HCT116 (cell line): ENCODE results near the gene DPPA4. TPM values are rescaled to one million over a fixed set of nuclear protein-coding genes. Genes with fewer than 3 reads are reported as not detected.

Experiments used
- ATAC-seq: fragments of 200-7000 bp; cut with Tn5 transposase; 2 replicates; pipeline ENCODE4 v1.9.1; 2020; ENCODE audit warnings: mild to moderate bottlenecking, moderate library complexity
- BruUV-seq: library from RNA; stranded (reverse); fragments of 400-500 nt; replicated peaks from 2 replicates; lab custom pipeline; 2021; lab: Mats Ljungman, UMichigan
- CTCF ChIA-PET: fragments of 300-600 bp; sonication (Branson Sonifier 250); formaldehyde crosslinking; loops from one replicate; lab custom pipeline; 2021; ENCODE audit warnings: antibody characterized with exemption; lab: Charles Lee
- POLR2A ChIA-PET: fragments of 300-600, 350-600 bp; sonication (Branson Sonifier 250); formaldehyde crosslinking; loops from one replicate; lab custom pipeline; 2021; ENCODE audit warnings: antibody characterized with exemption; lab: Charles Lee
- RAD21 ChIA-PET, 2 experiments: fragments of 300-600 bp; sonication (Branson Sonifier 250); formaldehyde crosslinking; loops; one replicate each; lab custom pipeline; 2023; ENCODE audit warnings: low total read pairs in 2 of 2; ENCODE audit not compliant: uncharacterized antibody in 2 of 2, unreplicated experiment in 2 of 2, low non-redundant PET in 1 of 2; lab: Charles Lee
- DNase-seq: peaks from one replicate; pipeline ENCODE4 v3.0.0-alpha.2; 2010; ENCODE audit warnings: low read depth, low spot score
- H2AFZ ChIP-seq: fragments of 200-600 bp; shearing (Covaris generic), sonication (generic); 2 replicates; pipeline ENCODE4 v1.6.1; 2017; ENCODE audit warnings: low read depth, mixed run types, mixed read lengths, antibody characterized with exemption, low read length; ENCODE audit not compliant: poor library complexity, severe bottlenecking
- H3K27ac ChIP-seq: 2 replicates; pipeline ENCODE4 v1.5.1; 2012; ENCODE audit warnings: low read depth, low read length
- H3K27me3 ChIP-seq: fragments of 200-600 bp; sonication (generic); 2 replicates; pipeline ENCODE4 v1.6.1; 2016; ENCODE audit warnings: mixed run types, low read length, mixed read lengths; ENCODE audit not compliant: insufficient read depth
- H3K36me3 ChIP-seq, 2 experiments: fragments of 200-500 bp in 1 of 2; fragments of 200-600 bp in 1 of 2; sonication (Bioruptor generic) in 1 of 2; sonication (generic) in 1 of 2; 2 replicates each; pipeline versions ENCODE4 v1.5.1 to v1.6.1; 2014 to 2016; ENCODE audit warnings: low read length in 2 of 2, inconsistent platforms in 1 of 2, mixed read lengths in 1 of 2, mixed run types in 1 of 2; ENCODE audit not compliant: insufficient read depth in 2 of 2, control insufficient read depth in 1 of 2
- H3K4me1 ChIP-seq, 2 experiments: fragments of 200-600 bp in 1 of 2; sonication (generic) in 1 of 2; 2 replicates each; pipeline versions ENCODE4 v1.5.1 to v1.6.1; 2012 to 2017; ENCODE audit warnings: low read length in 2 of 2, inconsistent platforms in 1 of 2, mild to moderate bottlenecking in 1 of 2, mixed read lengths in 1 of 2, mixed run types in 1 of 2, moderate library complexity in 1 of 2; ENCODE audit not compliant: insufficient read depth in 2 of 2, control insufficient read depth in 1 of 2
- H3K4me2 ChIP-seq: fragments of 200-600 bp; sonication (generic); 2 replicates; pipeline ENCODE4 v1.6.1; 2017; ENCODE audit warnings: mixed run types, low read length, mixed read lengths
- H3K4me3 ChIP-seq, 2 experiments: fragments of 200-600 bp in 1 of 2; sonication (generic) in 1 of 2; replicated peaks in 1 of 2; 2 replicates each; pipeline ENCODE4 v1.5.1; 2011 to 2016; ENCODE audit warnings: low read length in 2 of 2, control low read depth in 1 of 2, low read depth in 1 of 2, mild to moderate bottlenecking in 1 of 2, mixed read lengths in 1 of 2, mixed run types in 1 of 2
- H3K79me2 ChIP-seq: fragments of 200-600 bp; sonication (generic); 2 replicates; pipeline ENCODE4 v1.6.1; 2017; ENCODE audit warnings: mild to moderate bottlenecking, mixed run types, low read length, moderate library complexity, mixed read lengths; ENCODE audit not compliant: insufficient read depth
- H3K9ac ChIP-seq: fragments of 200-600 bp; sonication (generic); 2 replicates; pipeline ENCODE4 v1.6.1; 2016; ENCODE audit warnings: low read length, mixed read lengths
- H3K9me2 ChIP-seq: fragments of 200-600 bp; sonication (generic), shearing (Covaris generic); 2 replicates; pipeline ENCODE4 v1.6.1; 2017; ENCODE audit warnings: mixed run types, mild to moderate bottlenecking, moderate library complexity; ENCODE audit not compliant: insufficient read depth
- H3K9me3 ChIP-seq, 2 experiments: fragments of 200-500 bp in 1 of 2; fragments of 200-600 bp in 1 of 2; sonication (Bioruptor generic) in 1 of 2; sonication (generic) in 1 of 2; 2 replicates each; pipeline ENCODE4 v1.6.1; 2014 to 2017; ENCODE audit warnings: low read length in 2 of 2, mixed read lengths in 2 of 2, inconsistent platforms in 1 of 2, low read depth in 1 of 2, mild to moderate bottlenecking in 1 of 2, mixed run types in 1 of 2, moderate library complexity in 1 of 2; ENCODE audit not compliant: control insufficient read depth in 1 of 2, insufficient read depth in 1 of 2
- H4K20me1 ChIP-seq: fragments of 200-600 bp; sonication (generic), shearing (Covaris generic); 2 replicates; pipeline ENCODE4 v1.6.1; 2017; ENCODE audit warnings: mixed run types, mild to moderate bottlenecking, moderate library complexity; ENCODE audit not compliant: insufficient read depth
- CBX3 ChIP-seq: IDR thresholded peaks from 2 replicates; pipeline ENCODE4 v1.6.1; 2012; ENCODE audit warnings: low read depth
- CEBPB ChIP-seq: IDR thresholded peaks from 2 replicates; pipeline ENCODE4 v1.6.1; 2012; ENCODE audit warnings: low read depth
- EGR1 ChIP-seq: IDR thresholded peaks from 2 replicates; pipeline ENCODE4 v1.6.1; 2012; ENCODE audit warnings: low read depth
- ELF1 ChIP-seq: IDR thresholded peaks from 2 replicates; pipeline ENCODE4 v1.6.1; 2012; ENCODE audit warnings: low read depth, borderline replicate concordance
- EZH2 ChIP-seq: fragments of 200-600 bp; sonication (generic); IDR thresholded peaks from 2 replicates; pipeline ENCODE4 v1.6.1; 2017; ENCODE audit warnings: antibody characterized with exemption, mixed run types
- FOSL1 ChIP-seq: IDR thresholded peaks from 2 replicates; pipeline ENCODE4 v1.6.1; 2012; ENCODE audit warnings: low read depth
- JUND ChIP-seq: IDR thresholded peaks from 2 replicates; pipeline ENCODE4 v1.6.1; 2012
- MAX ChIP-seq: IDR thresholded peaks from 2 replicates; pipeline ENCODE4 v1.6.1; 2012
- POLR2A ChIP-seq: IDR thresholded peaks from 2 replicates; pipeline ENCODE4 v1.7.0; 2011; ENCODE audit warnings: borderline replicate concordance; ENCODE audit not compliant: insufficient read depth, insufficient read length; ENCODE audit errors: extremely low read depth
- POLR2AphosphoS5 ChIP-seq: IDR thresholded peaks from 2 replicates; pipeline ENCODE4 v1.6.1; 2011; ENCODE audit warnings: mild to moderate bottlenecking, low read depth, low read length, moderate library complexity
- RAD21 ChIP-seq: IDR thresholded peaks from 2 replicates; pipeline ENCODE4 v1.6.1; 2012; ENCODE audit warnings: low read depth, mild to moderate bottlenecking
- SP1 ChIP-seq: IDR thresholded peaks from 2 replicates; pipeline ENCODE4 v1.6.1; 2012; ENCODE audit warnings: low read depth
- SRF ChIP-seq: IDR thresholded peaks from 2 replicates; pipeline ENCODE4 v1.6.1; 2012; ENCODE audit warnings: low read depth
- YY1 ChIP-seq: IDR thresholded peaks from 2 replicates; pipeline ENCODE4 v1.6.1; 2011; ENCODE audit warnings: low read length, low read depth, moderate library complexity, mild to moderate bottlenecking; ENCODE audit not compliant: insufficient replicate concordance; ENCODE audit errors: extremely low read depth
- ZBTB33 ChIP-seq: IDR thresholded peaks from 2 replicates; pipeline ENCODE4 v1.6.1; 2011; ENCODE audit warnings: mild to moderate bottlenecking, low read length, moderate library complexity; ENCODE audit not compliant: insufficient replicate concordance; ENCODE audit errors: extremely low read depth
- ZFX ChIP-seq: fragments of 450-650 bp; IDR thresholded peaks from 2 replicates; pipeline ENCODE4 v1.6.1; 2017
- ZNF274 ChIP-seq: fragments of 200-500 bp; sonication (Bioruptor generic); IDR thresholded peaks from 2 replicates; pipeline ENCODE4 v1.6.1; 2014; ENCODE audit warnings: mild to moderate bottlenecking, low read depth, low read length, inconsistent platforms
- intact Hi-C: fragments of 100-400 bp; cut with micrococcal nuclease; formaldehyde crosslinking; loops from 2 replicates; pipeline ENCODE4 v1.10.0; 2022
- total RNA-seq: library from RNA; stranded (reverse); gene quantifications from one replicate; pipeline ENCODE4 v1.2.1, GENCODE V29; 2021; ENCODE audit not compliant: unreplicated experiment
- TF ChIP-seq, protein P1 (sequence below): IDR thresholded peaks from 2 replicates; pipeline ENCODE4 v1.6.1; 2012
- TF ChIP-seq, protein P2 (sequence below): IDR thresholded peaks from 2 replicates; pipeline ENCODE4 v1.6.1; 2012; ENCODE audit warnings: low read depth
- TF ChIP-seq, protein P3 (sequence below), 3 experiments: fragments of 200-600 bp in 1 of 3; sonication (generic) in 1 of 3; IDR thresholded peaks in 2 of 3; conservative IDR thresholded peaks in 1 of 3; 2 replicates each; pipeline ENCODE4 v1.5.1; 2012 to 2017; ENCODE audit warnings: low read depth in 2 of 3, low read length in 2 of 3, antibody characterized with exemption in 1 of 3, borderline replicate concordance in 1 of 3, control low read depth in 1 of 3, mild to moderate bottlenecking in 1 of 3, mixed read lengths in 1 of 3, mixed run types in 1 of 3, moderate library complexity in 1 of 3; ENCODE audit not compliant: insufficient read depth in 1 of 3

Gene DPPA4
- total RNA-seq, 1 experiment from 2014 or later: 0.27 TPM

DNA sequence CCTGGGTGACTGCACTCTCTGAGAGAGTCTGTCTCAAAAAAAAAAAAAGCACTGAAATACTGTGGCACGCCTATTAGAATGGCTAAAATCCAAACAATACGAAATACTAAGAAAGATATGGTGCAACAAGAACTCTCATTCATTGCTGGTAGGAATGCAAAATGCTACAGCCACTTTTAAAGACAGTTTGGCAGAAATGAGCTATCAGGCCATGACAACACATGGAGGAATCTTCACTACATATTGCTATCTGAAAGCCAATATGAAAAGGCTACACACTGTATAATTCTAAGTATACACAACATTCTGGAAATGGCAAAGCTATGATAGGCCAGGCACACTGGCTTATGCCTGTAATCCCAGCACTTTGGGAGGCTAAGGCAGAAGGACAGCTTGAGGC is 39.9 kb downstream of the DPPA4 start:
- Histone ChIP-seq H4K20me1 (no peaks in the 10 kb centered on the region), H3K4me3 (no peak overlapping the region)
- TF ChIP-seq YY1 (no peak), ZBTB33 (no peak), CBX3 (no peak), EGR1 (no peak), ZFX (no peak), POLR2A (no peak), SP1 (no peak), ZNF274 (no peak), MAX (no peak), ELF1 (no peak), FOSL1 (no peak), SRF (no peak), EZH2 (no peak), RAD21 (no peak), POLR2AphosphoS5 (no peak), JUND (no peak), CEBPB (no peak)
- TF ChIP-seq, protein P1, sequence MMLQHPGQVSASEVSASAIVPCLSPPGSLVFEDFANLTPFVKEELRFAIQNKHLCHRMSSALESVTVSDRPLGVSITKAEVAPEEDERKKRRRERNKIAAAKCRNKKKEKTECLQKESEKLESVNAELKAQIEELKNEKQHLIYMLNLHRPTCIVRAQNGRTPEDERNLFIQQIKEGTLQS: no peak
- TF ChIP-seq, protein P2, sequence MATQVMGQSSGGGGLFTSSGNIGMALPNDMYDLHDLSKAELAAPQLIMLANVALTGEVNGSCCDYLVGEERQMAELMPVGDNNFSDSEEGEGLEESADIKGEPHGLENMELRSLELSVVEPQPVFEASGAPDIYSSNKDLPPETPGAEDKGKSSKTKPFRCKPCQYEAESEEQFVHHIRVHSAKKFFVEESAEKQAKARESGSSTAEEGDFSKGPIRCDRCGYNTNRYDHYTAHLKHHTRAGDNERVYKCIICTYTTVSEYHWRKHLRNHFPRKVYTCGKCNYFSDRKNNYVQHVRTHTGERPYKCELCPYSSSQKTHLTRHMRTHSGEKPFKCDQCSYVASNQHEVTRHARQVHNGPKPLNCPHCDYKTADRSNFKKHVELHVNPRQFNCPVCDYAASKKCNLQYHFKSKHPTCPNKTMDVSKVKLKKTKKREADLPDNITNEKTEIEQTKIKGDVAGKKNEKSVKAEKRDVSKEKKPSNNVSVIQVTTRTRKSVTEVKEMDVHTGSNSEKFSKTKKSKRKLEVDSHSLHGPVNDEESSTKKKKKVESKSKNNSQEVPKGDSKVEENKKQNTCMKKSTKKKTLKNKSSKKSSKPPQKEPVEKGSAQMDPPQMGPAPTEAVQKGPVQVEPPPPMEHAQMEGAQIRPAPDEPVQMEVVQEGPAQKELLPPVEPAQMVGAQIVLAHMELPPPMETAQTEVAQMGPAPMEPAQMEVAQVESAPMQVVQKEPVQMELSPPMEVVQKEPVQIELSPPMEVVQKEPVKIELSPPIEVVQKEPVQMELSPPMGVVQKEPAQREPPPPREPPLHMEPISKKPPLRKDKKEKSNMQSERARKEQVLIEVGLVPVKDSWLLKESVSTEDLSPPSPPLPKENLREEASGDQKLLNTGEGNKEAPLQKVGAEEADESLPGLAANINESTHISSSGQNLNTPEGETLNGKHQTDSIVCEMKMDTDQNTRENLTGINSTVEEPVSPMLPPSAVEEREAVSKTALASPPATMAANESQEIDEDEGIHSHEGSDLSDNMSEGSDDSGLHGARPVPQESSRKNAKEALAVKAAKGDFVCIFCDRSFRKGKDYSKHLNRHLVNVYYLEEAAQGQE: no peak
- TF ChIP-seq, protein P3, sequence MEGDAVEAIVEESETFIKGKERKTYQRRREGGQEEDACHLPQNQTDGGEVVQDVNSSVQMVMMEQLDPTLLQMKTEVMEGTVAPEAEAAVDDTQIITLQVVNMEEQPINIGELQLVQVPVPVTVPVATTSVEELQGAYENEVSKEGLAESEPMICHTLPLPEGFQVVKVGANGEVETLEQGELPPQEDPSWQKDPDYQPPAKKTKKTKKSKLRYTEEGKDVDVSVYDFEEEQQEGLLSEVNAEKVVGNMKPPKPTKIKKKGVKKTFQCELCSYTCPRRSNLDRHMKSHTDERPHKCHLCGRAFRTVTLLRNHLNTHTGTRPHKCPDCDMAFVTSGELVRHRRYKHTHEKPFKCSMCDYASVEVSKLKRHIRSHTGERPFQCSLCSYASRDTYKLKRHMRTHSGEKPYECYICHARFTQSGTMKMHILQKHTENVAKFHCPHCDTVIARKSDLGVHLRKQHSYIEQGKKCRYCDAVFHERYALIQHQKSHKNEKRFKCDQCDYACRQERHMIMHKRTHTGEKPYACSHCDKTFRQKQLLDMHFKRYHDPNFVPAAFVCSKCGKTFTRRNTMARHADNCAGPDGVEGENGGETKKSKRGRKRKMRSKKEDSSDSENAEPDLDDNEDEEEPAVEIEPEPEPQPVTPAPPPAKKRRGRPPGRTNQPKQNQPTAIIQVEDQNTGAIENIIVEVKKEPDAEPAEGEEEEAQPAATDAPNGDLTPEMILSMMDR (IDR thresholded peaks at IDR 0.05 in 2 of 3, conservative IDR thresholded peaks at IDR 0.05 in 1 of 3; ENCODE audit: borderline replicate concordance in 1 of 3, insufficient read depth in 1 of 3, low read depth in 2 of 3, low read length in 2 of 3): no peak

More for the DNA sequence above, 39.9 kb downstream of the DPPA4 start:
- no TSS peak for BruUV-seq
- H3K9me2 ChIP-seq: no peaks in the 10 kb centered on the region
- H3K27ac ChIP-seq: no peak overlapping the region
- H3K9ac ChIP-seq: no peak overlapping the region
- intact Hi-C loops: no loop called here
- H2AFZ ChIP-seq: no peak overlapping the region
- ChIA-PET RAD21 (no interaction called here), CTCF (no interaction called here), POLR2A (no interaction called here)
- no peaks in the 10 kb centered on the region for H3K9me3 ChIP-seq
- H3K4me1 ChIP-seq: no peaks in the 10 kb centered on the region
- no peak overlapping the region for H3K4me2 ChIP-seq
- H3K79me2 ChIP-seq: no peaks in the 10 kb centered on the region
- H3K36me3 ChIP-seq: no peaks in the 10 kb centered on the region
- H3K27me3 ChIP-seq: no peaks in the 10 kb centered on the region
- ATAC-seq: no peak
- DNase-seq: no peak
